PC-9 (cell line): ENCODE results near the gene MATK. TPM values are rescaled to one million over a fixed set of nuclear protein-coding genes. Genes with fewer than 3 reads are reported as not detected.

Experiments
- BruUV-seq: library from RNA; stranded (reverse); fragments of 400-500 nt; replicated peaks from 2 replicates; lab custom pipeline; 2021; lab: Mats Ljungman, UMichigan
- CTCF ChIA-PET: fragments of 300-600 bp; sonication (Branson Sonifier 250); formaldehyde crosslinking; loops from one replicate; lab custom pipeline; 2022; ENCODE audit warnings: antibody characterized with exemption; lab: Charles Lee
- POLR2A ChIA-PET: fragments of 300-600 bp; sonication (Branson Sonifier 250); formaldehyde crosslinking; loops from one replicate; lab custom pipeline; 2022; ENCODE audit warnings: antibody characterized with exemption; ENCODE audit not compliant: unreplicated experiment; lab: Charles Lee
- DNase-seq, 2 experiments: peaks; one replicate each; pipeline versions ENCODE4 v3.0.0 to v3.0.0-alpha.2; 2015 to 2022; ENCODE audit warnings: mixed read lengths in 1 of 2
- H2AFZ ChIP-seq: fragments of 200-600 bp; sonication (generic); 2 replicates; pipeline ENCODE4 v1.8.1; 2017; ENCODE audit warnings: antibody characterized with exemption
- H3F3A ChIP-seq: fragments of 200-600 bp; sonication (generic); 2 replicates; pipeline ENCODE4 v1.8.1; 2017; ENCODE audit warnings: antibody characterized with exemption, mild to moderate bottlenecking, low read depth; ENCODE audit not compliant: insufficient read depth
- H3K27ac ChIP-seq: fragments of 200-600 bp; sonication (generic); 2 replicates; pipeline ENCODE4 v1.6.1; 2016; ENCODE audit warnings: mixed run types
- H3K27me3 ChIP-seq: fragments of 200-600 bp; sonication (generic); 2 replicates; pipeline ENCODE4 v1.6.1; 2016; ENCODE audit warnings: low read depth, mixed run types; ENCODE audit not compliant: insufficient read depth
- H3K36me3 ChIP-seq: fragments of 200-600 bp; sonication (generic); 2 replicates; pipeline ENCODE4 v1.6.1; 2016; ENCODE audit warnings: low read depth, mixed run types
- H3K4me1 ChIP-seq: fragments of 200-600 bp; sonication (generic); replicated peaks from 2 replicates; pipeline ENCODE4 v1.6.1; 2016; ENCODE audit warnings: mixed run types; ENCODE audit not compliant: insufficient read depth
- H3K4me2 ChIP-seq: fragments of 200-600 bp; sonication (generic); 2 replicates; pipeline ENCODE4 v1.6.1; 2017; ENCODE audit warnings: mixed run types
- H3K4me3 ChIP-seq: fragments of 200-600 bp; sonication (generic); 2 replicates; pipeline ENCODE4 v1.6.1; 2016; ENCODE audit warnings: mixed run types
- H3K79me2 ChIP-seq: fragments of 200-600 bp; sonication (generic); 2 replicates; pipeline ENCODE4 v1.6.1; 2017; ENCODE audit warnings: low read depth, mixed run types
- H3K9me2 ChIP-seq: fragments of 200-600 bp; sonication (generic); 2 replicates; pipeline ENCODE4 v1.8.1; 2017; ENCODE audit warnings: mild to moderate bottlenecking; ENCODE audit not compliant: insufficient read depth
- H3K9me3 ChIP-seq: fragments of 200-600 bp; sonication (generic); 2 replicates; pipeline ENCODE4 v1.8.1; 2016; ENCODE audit warnings: low read depth; ENCODE audit not compliant: insufficient read depth
- H4K20me1 ChIP-seq: fragments of 200-600 bp; sonication (generic); 2 replicates; pipeline ENCODE4 v1.8.1; 2017; ENCODE audit not compliant: insufficient read depth
- EZH2 ChIP-seq: fragments of 200-600 bp; sonication (generic); IDR thresholded peaks from 2 replicates; pipeline ENCODE4 v1.8.0; 2017; ENCODE audit warnings: antibody characterized with exemption, low read depth
- intact Hi-C: fragments of 100-400 bp; cut with micrococcal nuclease; formaldehyde crosslinking; loops from one replicate; pipeline ENCODE4 v1.10.0; 2022; ENCODE audit not compliant: unreplicated experiment
- total RNA-seq: library from RNA; stranded (reverse); gene quantifications from 2 replicates; pipeline ENCODE4 v1.2.3, GENCODE V29; 2021
- TF ChIP-seq, protein P1 (sequence below): fragments of 200-600 bp; sonication (generic); conservative IDR thresholded peaks from 2 replicates; pipeline ENCODE4 v1.6.1; 2017; ENCODE audit warnings: mixed run types, antibody characterized with exemption, mild to moderate bottlenecking, moderate library complexity

MATK gene
- total RNA-seq, 1 experiment from 2014 or later = not detected

DNA sequence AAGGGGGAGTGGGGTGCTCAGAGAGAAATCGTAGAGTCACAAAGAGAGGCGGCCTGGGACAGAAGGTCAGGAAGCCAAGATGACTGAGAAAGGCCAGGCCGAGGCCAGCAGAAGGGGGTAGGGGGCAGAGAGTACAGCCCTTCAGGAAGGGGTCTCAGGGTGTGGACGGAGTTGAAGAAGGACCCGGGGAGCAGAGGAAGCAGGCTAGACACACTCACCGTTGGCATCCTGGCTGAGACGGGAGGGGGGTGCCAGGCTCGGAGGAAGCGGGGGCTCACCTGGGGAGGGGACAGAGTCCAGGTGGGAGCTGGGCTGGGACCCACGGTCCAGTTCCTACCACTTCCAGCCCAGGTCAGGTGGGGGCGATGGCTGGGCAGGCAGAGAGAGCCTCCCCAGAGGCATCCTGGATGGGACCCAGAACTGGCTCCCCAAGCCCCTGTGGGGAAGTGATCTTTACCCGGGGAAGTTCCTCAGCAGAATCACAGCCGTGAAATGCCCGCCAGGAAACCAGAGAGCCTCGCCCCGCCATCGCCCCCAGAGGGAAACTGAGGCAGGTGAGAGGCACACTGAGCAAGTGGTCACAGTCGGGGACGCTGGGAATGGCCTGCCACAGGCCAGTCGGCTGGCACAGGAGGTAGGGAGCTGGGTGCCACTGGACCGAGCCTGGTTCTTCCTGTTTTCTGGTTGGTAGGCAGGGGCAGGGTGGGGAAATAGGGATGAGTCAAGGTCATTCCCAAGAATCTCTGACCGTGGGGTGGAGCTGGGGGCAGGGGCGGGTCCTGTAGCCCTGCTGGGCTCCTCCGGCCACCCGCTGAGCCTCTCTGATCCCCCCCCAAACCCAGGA is 1.4 kb downstream of the MATK start:
- intact Hi-C loops = no loop called here
- no peaks in the 10 kb centered on the region for H3K27me3 ChIP-seq
- no peaks in the 10 kb centered on the region for H3K79me2 ChIP-seq
- H3K27ac ChIP-seq = no peak overlapping the region
- H3K4me3 ChIP-seq = no peak overlapping the region
- no peaks in the 10 kb centered on the region for H3K9me2 ChIP-seq
- POLR2A ChIA-PET = no interaction called here
- no TSS peak for BruUV-seq
- H2AFZ ChIP-seq = no peak overlapping the region
- CTCF ChIA-PET = no interaction called here
- H3K4me2 ChIP-seq = no peak overlapping the region
- no peaks in the 10 kb centered on the region for H3K36me3 ChIP-seq
- H4K20me1 ChIP-seq = no peaks in the 10 kb centered on the region
- no peaks in the 10 kb centered on the region for H3K4me1 ChIP-seq
- DNase-seq = no peak
- H3F3A ChIP-seq = no peaks in the 10 kb centered on the region
- TF ChIP-seq EZH2 = no peak
- TF ChIP-seq, protein P1, sequence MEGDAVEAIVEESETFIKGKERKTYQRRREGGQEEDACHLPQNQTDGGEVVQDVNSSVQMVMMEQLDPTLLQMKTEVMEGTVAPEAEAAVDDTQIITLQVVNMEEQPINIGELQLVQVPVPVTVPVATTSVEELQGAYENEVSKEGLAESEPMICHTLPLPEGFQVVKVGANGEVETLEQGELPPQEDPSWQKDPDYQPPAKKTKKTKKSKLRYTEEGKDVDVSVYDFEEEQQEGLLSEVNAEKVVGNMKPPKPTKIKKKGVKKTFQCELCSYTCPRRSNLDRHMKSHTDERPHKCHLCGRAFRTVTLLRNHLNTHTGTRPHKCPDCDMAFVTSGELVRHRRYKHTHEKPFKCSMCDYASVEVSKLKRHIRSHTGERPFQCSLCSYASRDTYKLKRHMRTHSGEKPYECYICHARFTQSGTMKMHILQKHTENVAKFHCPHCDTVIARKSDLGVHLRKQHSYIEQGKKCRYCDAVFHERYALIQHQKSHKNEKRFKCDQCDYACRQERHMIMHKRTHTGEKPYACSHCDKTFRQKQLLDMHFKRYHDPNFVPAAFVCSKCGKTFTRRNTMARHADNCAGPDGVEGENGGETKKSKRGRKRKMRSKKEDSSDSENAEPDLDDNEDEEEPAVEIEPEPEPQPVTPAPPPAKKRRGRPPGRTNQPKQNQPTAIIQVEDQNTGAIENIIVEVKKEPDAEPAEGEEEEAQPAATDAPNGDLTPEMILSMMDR = no peak
- no peaks in the 10 kb centered on the region for H3K9me3 ChIP-seq

GRCh38 chr19:3783660-3784584 is 2.3 kb downstream of the MATK start:
- Histone ChIP-seq H3K4me2 (no peak overlapping the region), H3K9me2 (no peaks in the 10 kb centered on the region), H3K27ac (no peak overlapping the region), H3K9me3 (no peaks in the 10 kb centered on the region), H3K4me1 (no peaks in the 10 kb centered on the region), H3K79me2 (no peaks in the 10 kb centered on the region), H4K20me1 (no peaks in the 10 kb centered on the region), H3K27me3 (no peaks in the 10 kb centered on the region), H3F3A (no peaks in the 10 kb centered on the region), H3K4me3 (no peak overlapping the region), H2AFZ (no peak overlapping the region), H3K36me3 (no peaks in the 10 kb centered on the region)
- intact Hi-C loops = no loop called here
- ChIA-PET POLR2A (no interaction called here), CTCF (no interaction called here)
- DNase-seq = no peak
- BruUV-seq = no TSS peak
- no peak for TF ChIP-seq EZH2
- TF ChIP-seq, protein P1 = peak; percentile 38; the same call in 1 of the 2 replicates

GRCh38 chr19:3782903-3783302 is 3.3 kb downstream of the MATK start:
- Histone ChIP-seq H3K9me2 (no peaks in the 10 kb centered on the region), H3F3A (no peaks in the 10 kb centered on the region), H4K20me1 (no peaks in the 10 kb centered on the region), H3K4me3 (no peak overlapping the region), H3K4me2 (no peak overlapping the region), H3K4me1 (no peaks in the 10 kb centered on the region), H3K27ac (no peak overlapping the region), H3K27me3 (no peaks in the 10 kb centered on the region), H3K36me3 (no peaks in the 10 kb centered on the region), H2AFZ (no peak overlapping the region), H3K9me3 (no peaks in the 10 kb centered on the region), H3K79me2 (no peaks in the 10 kb centered on the region)
- BruUV-seq = no TSS peak
- DNase-seq = no peak
- intact Hi-C loops = no loop called here
- ChIA-PET CTCF (no interaction called here), POLR2A (interaction anchor here (0.6 kb wide), 1 partner anchor 39 kb away, joined by 4 read pairs; no protein-coding TSS in a partner anchor)
- TF ChIP-seq, protein P1 = no peak
- no peak for TF ChIP-seq EZH2
